ENCODE data around the gene IRAG1. TPM values are rescaled to one million over a fixed set of nuclear protein-coding genes. Genes with fewer than 3 reads are reported as not detected.
"Not testable (repeated sequence)": the region's sequence is repeated elsewhere in the genome, so short reads cannot be mapped to it uniquely, and the experiment has no call there.

Gene IRAG1
- total RNA-seq, 1 donor from 2014 or later = 0.54 TPM

- no peak overlapping the region for H3K4me3 ChIP-seq (ENCODE audit: low read depth, low read length)
- peak; percentile 49 for DNase-seq (ENCODE audit: low read depth)
- peak; percentile 31 for TF ChIP-seq CTCF (IDR thresholded peaks at IDR 0.05; ENCODE audit: insufficient read depth, low read length, poor library complexity, severe bottlenecking)
Measured at GRCh38 chr11:10688401-10688800, 5.2 kb downstream of the IRAG1 start.

GRCh38 chr11:10686311-10686710 lies 7.2 kb downstream of the IRAG1 start:
- Histone ChIP-seq H3K4me3 (ENCODE audit: low read depth, low read length) (no peak overlapping the region), H3K36me3 (ENCODE audit: control insufficient read depth, insufficient read depth, low read length) (no peaks in the 10 kb centered on the region), H3K27me3 (ENCODE audit: control insufficient read depth, insufficient read depth, low read length) (no peaks in the 10 kb centered on the region)
- no peak for TF ChIP-seq CTCF (IDR thresholded peaks at IDR 0.05; ENCODE audit: insufficient read depth, low read length, poor library complexity, severe bottlenecking)
- DNase-seq (ENCODE audit: low read depth) = no peak

More at GRCh38 chr11:10688401-10688800, 5.2 kb downstream of the IRAG1 start:
- Histone ChIP-seq H3K36me3 (ENCODE audit: control insufficient read depth, insufficient read depth, low read length) (no peaks in the 10 kb centered on the region), H3K27me3 (ENCODE audit: control insufficient read depth, insufficient read depth, low read length) (no peaks in the 10 kb centered on the region)

GRCh38 chr11:10683429-10683828 lies 10.1 kb downstream of the IRAG1 start:
- H3K36me3 ChIP-seq (ENCODE audit: control insufficient read depth, insufficient read depth, low read length) = no peaks in the 10 kb centered on the region
- no peak overlapping the region for H3K4me3 ChIP-seq (ENCODE audit: low read depth, low read length)
- H3K27me3 ChIP-seq (ENCODE audit: control insufficient read depth, insufficient read depth, low read length) = no peaks in the 10 kb centered on the region
- TF ChIP-seq CTCF (IDR thresholded peaks at IDR 0.05; ENCODE audit: insufficient read depth, low read length, poor library complexity, severe bottlenecking) = no peak
- DNase-seq (ENCODE audit: low read depth) = no peak

- Histone ChIP-seq H3K4me3 (ENCODE audit: low read depth, low read length) (no peak overlapping the region), H3K36me3 (ENCODE audit: control insufficient read depth, insufficient read depth, low read length) (no peaks in the 10 kb centered on the region), H3K27me3 (ENCODE audit: control insufficient read depth, insufficient read depth, low read length) (no peaks in the 10 kb centered on the region)
- DNase-seq (ENCODE audit: low read depth) = no peak
- TF ChIP-seq CTCF (IDR thresholded peaks at IDR 0.05; ENCODE audit: insufficient read depth, low read length, poor library complexity, severe bottlenecking) = no peak
Measured at GRCh38 chr11:10680956-10681487, 12.5 kb downstream of the IRAG1 start.

- H3K27me3 ChIP-seq (ENCODE audit: control insufficient read depth, insufficient read depth, low read length); DNase-seq (ENCODE audit: low read depth); H3K4me3 ChIP-seq (ENCODE audit: low read depth, low read length); H3K36me3 ChIP-seq (ENCODE audit: control insufficient read depth, insufficient read depth, low read length): not testable (repeated sequence)
Measured at GRCh38 chr11:10680279-10680678, 13.3 kb downstream of the IRAG1 start.

- Histone ChIP-seq H3K36me3 (ENCODE audit: control insufficient read depth, insufficient read depth, low read length) (no peaks in the 10 kb centered on the region), H3K4me3 (ENCODE audit: low read depth, low read length) (no peak overlapping the region), H3K27me3 (ENCODE audit: control insufficient read depth, insufficient read depth, low read length) (peaks cover 2% of the 10 kb centered on the region)
- TF ChIP-seq CTCF (IDR thresholded peaks at IDR 0.05; ENCODE audit: insufficient read depth, low read length, poor library complexity, severe bottlenecking) = no peak
- no peak for DNase-seq (ENCODE audit: low read depth)
Measured at GRCh38 chr11:10679644-10680043, 13.9 kb downstream of the IRAG1 start.
